ENCODE measurements around the gene RGS1. TPM values are rescaled to one million over a fixed set of nuclear protein-coding genes. Genes with fewer than 3 reads are reported as not detected.
A peak's percentile ranks its signal among the peaks of the same experiment; 100 is the strongest.

The RGS1 gene
- total RNA-seq, 4 donors from 2014 or later = 7.4 to 55.9 (median 22.6) TPM

DNA sequence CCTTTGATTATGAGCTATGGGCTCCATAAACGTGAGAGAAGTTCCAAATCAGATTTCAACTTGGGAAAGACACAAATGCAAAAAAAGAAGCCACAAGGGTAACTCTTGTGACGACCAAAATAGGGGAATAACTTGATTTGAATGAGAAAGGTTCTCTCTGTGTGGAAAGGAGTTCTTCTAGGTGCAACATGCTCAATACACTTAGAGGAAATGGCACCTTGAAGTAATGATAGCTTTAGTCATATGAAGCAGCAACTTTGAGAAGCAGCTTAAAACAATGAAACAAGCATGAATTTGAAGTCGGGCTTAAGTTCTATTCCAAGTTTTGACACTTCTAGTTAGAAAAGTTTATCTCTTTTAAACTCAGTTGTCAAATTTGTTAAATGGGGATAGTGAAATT is 21.8 kb upstream of the RGS1 start:
- H3K27ac ChIP-seq = no peak overlapping the region
- H3K9me3 ChIP-seq = no peaks in the 10 kb centered on the region
- 59 to 74% methylated on average over 3 of the region's 3 CpGs for WGBS, 2 donors
- H3K36me3 ChIP-seq = no peaks in the 10 kb centered on the region
- H3K27me3 ChIP-seq = no peaks in the 10 kb centered on the region
- no peak for TF ChIP-seq POLR2A (IDR thresholded peaks at IDR 0.05)
- TF ChIP-seq, protein P1, sequence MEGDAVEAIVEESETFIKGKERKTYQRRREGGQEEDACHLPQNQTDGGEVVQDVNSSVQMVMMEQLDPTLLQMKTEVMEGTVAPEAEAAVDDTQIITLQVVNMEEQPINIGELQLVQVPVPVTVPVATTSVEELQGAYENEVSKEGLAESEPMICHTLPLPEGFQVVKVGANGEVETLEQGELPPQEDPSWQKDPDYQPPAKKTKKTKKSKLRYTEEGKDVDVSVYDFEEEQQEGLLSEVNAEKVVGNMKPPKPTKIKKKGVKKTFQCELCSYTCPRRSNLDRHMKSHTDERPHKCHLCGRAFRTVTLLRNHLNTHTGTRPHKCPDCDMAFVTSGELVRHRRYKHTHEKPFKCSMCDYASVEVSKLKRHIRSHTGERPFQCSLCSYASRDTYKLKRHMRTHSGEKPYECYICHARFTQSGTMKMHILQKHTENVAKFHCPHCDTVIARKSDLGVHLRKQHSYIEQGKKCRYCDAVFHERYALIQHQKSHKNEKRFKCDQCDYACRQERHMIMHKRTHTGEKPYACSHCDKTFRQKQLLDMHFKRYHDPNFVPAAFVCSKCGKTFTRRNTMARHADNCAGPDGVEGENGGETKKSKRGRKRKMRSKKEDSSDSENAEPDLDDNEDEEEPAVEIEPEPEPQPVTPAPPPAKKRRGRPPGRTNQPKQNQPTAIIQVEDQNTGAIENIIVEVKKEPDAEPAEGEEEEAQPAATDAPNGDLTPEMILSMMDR (IDR thresholded peaks at IDR 0.05) = no peak
- no peak overlapping the region for H3K4me3 ChIP-seq
- no peak for DNase-seq
- H3K4me1 ChIP-seq = peaks cover 0 to 5% (median 5%) of the 10 kb centered on the region in 3 donors
- intact Hi-C loops (cut with DNase I) = no loop called here

DNA sequence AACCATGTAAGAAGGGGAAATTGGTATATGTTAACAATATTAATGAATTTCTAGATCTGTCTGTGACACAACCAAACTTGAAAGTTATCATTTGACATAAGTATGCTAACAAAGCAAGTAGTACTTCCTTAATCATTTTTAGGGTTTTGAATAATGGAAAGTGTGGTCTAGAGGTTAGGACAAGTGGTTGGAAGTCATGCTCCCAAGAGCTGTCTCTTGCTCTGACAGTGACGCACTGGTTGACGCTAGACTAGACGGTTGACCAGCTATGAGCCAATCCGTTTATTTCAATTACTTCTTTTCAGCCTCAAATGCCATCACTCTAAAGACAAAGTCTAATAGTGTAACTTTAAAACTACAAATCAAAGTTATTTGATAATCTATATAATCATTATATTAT is 20.7 kb upstream of the RGS1 start:
- Histone ChIP-seq H3K9me3 (no peaks in the 10 kb centered on the region), H3K4me3 (no peak overlapping the region), H3K27ac (no peak overlapping the region), H3K4me1 (peaks cover 0 to 8% (median 7%) of the 10 kb centered on the region in 3 donors), H3K27me3 (no peaks in the 10 kb centered on the region), H3K36me3 (no peaks in the 10 kb centered on the region)
- TF ChIP-seq, protein P1 (IDR thresholded peaks at IDR 0.05) = no peak
- TF ChIP-seq POLR2A (IDR thresholded peaks at IDR 0.05) = no peak
- intact Hi-C loops (cut with DNase I) = no loop called here
- DNase-seq = no peak
- 70 to 86% methylated on average over 4 of the region's 4 CpGs for WGBS, 2 donors

DNA sequence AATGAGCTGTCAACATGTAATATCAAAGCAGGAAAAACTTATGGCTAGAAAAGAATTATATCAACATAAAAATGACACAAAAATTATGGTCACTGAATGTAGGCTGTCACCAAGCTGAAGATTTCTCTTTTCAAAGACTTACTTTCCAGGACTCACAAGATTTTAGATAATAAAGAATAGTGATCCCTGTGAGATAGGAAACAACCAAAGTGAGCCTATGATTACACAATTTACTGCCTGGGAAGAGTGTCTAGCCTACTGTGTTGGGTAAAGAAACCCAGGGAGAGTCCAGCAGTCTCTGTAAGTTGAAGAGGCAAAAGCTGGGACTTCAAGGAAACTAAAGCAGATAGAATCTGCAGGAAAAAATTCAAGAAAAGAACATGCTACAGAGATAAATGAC is 20.2 kb upstream of the RGS1 start:
- DNase-seq = no peak
- H3K4me1 ChIP-seq = peaks cover 0 to 9% (median 8%) of the 10 kb centered on the region in 3 donors
- no peak overlapping the region for H3K27ac ChIP-seq
- H3K27me3 ChIP-seq = no peaks in the 10 kb centered on the region
- no peaks in the 10 kb centered on the region for H3K9me3 ChIP-seq
- no peaks in the 10 kb centered on the region for H3K36me3 ChIP-seq
- intact Hi-C loops (cut with DNase I) = no loop called here
- no peak overlapping the region for H3K4me3 ChIP-seq
- no peak for TF ChIP-seq POLR2A (IDR thresholded peaks at IDR 0.05)
- TF ChIP-seq, protein P1 (IDR thresholded peaks at IDR 0.05) = no peak

DNA sequence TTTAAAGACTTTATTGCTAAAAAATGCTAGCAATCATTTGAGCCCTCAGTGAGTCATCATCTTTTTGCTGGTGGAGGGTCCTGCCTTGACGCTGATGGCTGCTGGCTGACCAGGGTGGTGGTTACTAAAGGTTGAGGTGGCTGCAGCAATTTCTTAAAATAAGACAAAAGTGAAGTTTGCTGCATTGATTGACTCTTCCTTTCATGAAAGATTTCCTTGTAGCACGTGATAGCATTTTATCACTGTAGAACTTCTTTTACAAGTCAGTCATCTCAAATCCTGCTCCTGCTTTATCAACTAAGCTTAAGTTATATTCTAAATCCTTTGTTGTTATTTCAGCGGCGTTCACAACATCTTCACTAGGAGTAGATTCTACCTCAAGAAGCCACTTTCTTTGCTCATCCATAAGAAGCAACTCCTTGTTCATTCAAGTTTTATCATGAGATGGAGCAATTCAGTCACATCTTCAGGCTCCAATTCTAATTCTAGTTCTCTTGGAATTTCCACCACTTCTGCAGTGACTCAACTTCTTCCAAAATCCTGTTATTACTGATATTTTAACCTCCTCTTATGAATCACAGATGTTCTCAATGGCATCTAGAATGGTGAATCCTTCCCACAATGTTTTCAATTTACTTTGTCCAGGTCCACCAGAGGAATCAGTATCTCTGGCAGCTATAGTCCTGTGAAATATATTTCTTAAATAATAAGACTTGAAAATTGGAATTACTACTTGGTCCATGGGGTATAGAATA is 17.6 kb upstream of the RGS1 start:
- H3K27me3 ChIP-seq = no peaks in the 10 kb centered on the region
- WGBS, 2 donors = 86 to 90% methylated on average over 4 of the region's 4 CpGs
- peaks cover 0 to 8% (median 4%) of the 10 kb centered on the region in 3 donors for H3K4me1 ChIP-seq
- intact Hi-C loops (cut with DNase I) = no loop called here
- H3K36me3 ChIP-seq = no peaks in the 10 kb centered on the region
- H3K9me3 ChIP-seq = no peaks in the 10 kb centered on the region
- no peak for TF ChIP-seq POLR2A (IDR thresholded peaks at IDR 0.05)
- TF ChIP-seq, protein P1 (IDR thresholded peaks at IDR 0.05) = no peak
- H3K27ac ChIP-seq = peak overlapping the region in 3 of 4 donors; percentile 9 to 56 (median 54)
- DNase-seq = no peak
- H3K4me3 ChIP-seq = no peak overlapping the region

DNA sequence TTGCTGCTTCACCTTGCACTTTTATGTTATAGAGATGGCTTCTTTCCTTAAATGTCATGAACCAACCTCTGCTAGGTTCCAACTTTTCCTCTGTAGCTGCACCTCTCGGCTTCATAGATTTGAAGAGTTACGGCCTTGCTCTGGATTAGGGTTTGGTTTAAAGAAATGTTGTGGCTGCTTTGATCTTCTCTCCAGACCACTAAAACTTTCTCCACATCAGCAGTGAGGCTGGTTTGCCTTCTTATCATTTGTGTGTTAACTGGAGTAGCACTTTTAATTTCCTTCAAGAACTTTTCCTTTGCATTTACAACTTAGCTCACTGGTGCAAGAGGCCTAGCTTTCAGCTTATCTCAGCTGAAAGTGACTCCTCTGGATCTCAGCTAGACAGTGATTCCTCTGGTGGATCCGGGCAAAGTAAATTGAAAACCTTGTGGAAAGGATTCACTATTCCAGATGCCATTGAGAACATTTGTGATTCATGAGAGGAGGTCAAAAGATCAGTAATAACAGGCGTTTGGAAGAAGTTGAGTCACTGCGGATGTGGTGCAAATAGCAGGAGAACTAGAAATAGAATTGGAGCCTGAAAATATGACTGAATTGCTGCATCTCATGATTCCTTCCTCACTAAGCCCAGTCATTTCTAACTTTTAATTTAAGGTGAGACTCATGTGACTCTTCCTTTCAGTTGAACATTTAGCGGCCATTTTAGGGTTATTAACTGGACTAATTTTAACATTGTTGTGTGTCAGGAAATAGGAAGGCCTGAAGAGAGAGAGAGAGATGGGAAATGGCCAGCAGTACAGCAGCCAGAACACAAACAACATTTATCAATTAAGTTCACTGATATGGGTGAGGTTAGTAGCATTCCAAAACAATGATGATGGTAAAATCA is 16.2 kb upstream of the RGS1 start:
- H3K36me3 ChIP-seq = no peaks in the 10 kb centered on the region
- H3K9me3 ChIP-seq = no peaks in the 10 kb centered on the region
- no peak overlapping the region for H3K4me3 ChIP-seq
- TF ChIP-seq POLR2A (IDR thresholded peaks at IDR 0.05) = no peak
- peaks cover 0 to 8% (median 4%) of the 10 kb centered on the region in 3 donors for H3K4me1 ChIP-seq
- 61 to 63% methylated on average over 6 of the region's 6 CpGs for WGBS, 2 donors
- no peak for DNase-seq
- intact Hi-C loops (cut with DNase I) = no loop called here
- H3K27ac ChIP-seq = peak overlapping the region in 3 of 4 donors; percentile 53 to 56 (median 54)
- H3K27me3 ChIP-seq = no peaks in the 10 kb centered on the region
